SK-N-SH (cell line): ENCODE results near the gene HAND2.

Experiments used
- CTCF ChIP-seq: fragments of 200-600 bp; sonication (generic); IDR thresholded peaks from 2 replicates; pipeline ENCODE4 v1.6.1; 2017; ENCODE audit warnings: antibody characterized with exemption, mild to moderate bottlenecking, moderate library complexity
- FOXM1 ChIP-seq: IDR thresholded peaks from 2 replicates; pipeline ENCODE4 v1.4.0; 2012; ENCODE audit warnings: low read depth, mild to moderate bottlenecking

GRCh38 chr4:173539986-173540385, 10.0 kb upstream of the HAND2 start:
- TF ChIP-seq CTCF, result no peak
- no peak for TF ChIP-seq FOXM1
